Esophagus (tissue), 2 donors: ENCODE measurements around the gene POLR1C. TPM values are rescaled to one million over a fixed set of nuclear protein-coding genes. Genes with fewer than 3 reads are reported as not detected.
"Not testable (repeated sequence)": the region's sequence is repeated elsewhere in the genome, so short reads cannot be mapped to it uniquely, and the experiment has no call there.

Source experiments
- H3K27ac ChIP-seq, 2 donors: one replicate each; pipeline ENCODE4 v1.5.1; 2013; ENCODE audit warnings: low read depth in 2 of 2, mild to moderate bottlenecking in 2 of 2, inconsistent platforms in 1 of 2, low read length in 1 of 2, moderate library complexity in 1 of 2
- H3K27me3 ChIP-seq, 2 donors: one replicate each; pipeline ENCODE4 v1.6.1; 2013; ENCODE audit warnings: low read length in 2 of 2, control low read depth in 1 of 2, mild to moderate bottlenecking in 1 of 2; ENCODE audit not compliant: insufficient read depth in 2 of 2, control insufficient read depth in 1 of 2
- H3K36me3 ChIP-seq, 2 donors: one replicate each; pipeline ENCODE4 v1.6.1; 2013; ENCODE audit warnings: low read length in 1 of 2; ENCODE audit not compliant: control insufficient read depth in 2 of 2, insufficient read depth in 2 of 2
- H3K4me1 ChIP-seq, 2 donors: one replicate each; pipeline ENCODE4 v1.6.1; 2013; ENCODE audit warnings: low read length in 1 of 2; ENCODE audit not compliant: control insufficient read depth in 2 of 2, insufficient read depth in 2 of 2
- H3K4me3 ChIP-seq, 2 donors: one replicate each; pipeline ENCODE4 v1.5.1; 2013; ENCODE audit warnings: low read length in 2 of 2, mild to moderate bottlenecking in 2 of 2, low read depth in 1 of 2, moderate library complexity in 1 of 2
- H3K9me3 ChIP-seq, 2 donors: one replicate each; pipeline ENCODE4 v1.6.1; 2013; ENCODE audit warnings: mild to moderate bottlenecking in 2 of 2, low read depth in 1 of 2, low read length in 1 of 2, moderate library complexity in 1 of 2; ENCODE audit not compliant: control insufficient read depth in 2 of 2, insufficient read depth in 1 of 2
- WGBS, 2 donors: extraction: QIAGEN DNeasy Blood & Tissue Kit; methylation state at CpG; one replicate each; pipeline ENCODE4 v1.1.7; 2013; 5-methylcytosine and 5-hydroxymethylcytosine counted together
- polyA plus RNA-seq, 2 donors: library from polyadenylated mRNA; stranded (reverse); fragments of 200-250 nt; gene quantifications; one replicate each; pipeline ENCODE4 v1.2.3, GENCODE V29; 2013
- donor health status: healthy with polysubstance abuse.
- donor health status: Bipolar disorder and iron deficiency.

POLR1C gene
- polyA plus RNA-seq, 2 donors, result 21.5 to 38.9 TPM

DNA sequence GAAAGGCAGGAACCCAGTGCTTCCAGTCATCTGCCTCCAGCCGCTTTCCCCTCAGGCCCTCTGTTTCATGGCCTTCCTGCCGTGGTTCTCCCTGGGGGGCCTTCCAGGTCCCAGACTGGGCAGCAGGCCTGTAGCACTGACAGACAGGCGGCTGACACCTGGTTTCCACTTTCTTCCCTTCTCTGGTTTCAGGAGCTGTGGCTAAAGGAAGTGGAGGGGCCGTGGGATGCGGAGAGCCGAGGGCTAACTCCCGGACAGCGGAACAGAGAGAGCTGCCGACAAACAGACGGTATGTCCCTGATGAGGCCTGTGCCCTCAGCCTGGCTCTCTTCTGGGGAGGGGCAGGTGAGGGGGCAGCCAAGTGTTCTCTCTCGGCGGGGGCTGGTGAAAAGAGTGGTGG lies 19.2 kb upstream of the POLR1C start:
- Histone ChIP-seq H3K27ac (no peak overlapping the region), H3K36me3 (peaks cover 12 to 39% of the 10 kb centered on the region in 2 donors)
- whole genome bisulfite sequencing, 2 donors, result 92 to 93% methylated on average over 12 of the region's 12 CpGs

DNA sequence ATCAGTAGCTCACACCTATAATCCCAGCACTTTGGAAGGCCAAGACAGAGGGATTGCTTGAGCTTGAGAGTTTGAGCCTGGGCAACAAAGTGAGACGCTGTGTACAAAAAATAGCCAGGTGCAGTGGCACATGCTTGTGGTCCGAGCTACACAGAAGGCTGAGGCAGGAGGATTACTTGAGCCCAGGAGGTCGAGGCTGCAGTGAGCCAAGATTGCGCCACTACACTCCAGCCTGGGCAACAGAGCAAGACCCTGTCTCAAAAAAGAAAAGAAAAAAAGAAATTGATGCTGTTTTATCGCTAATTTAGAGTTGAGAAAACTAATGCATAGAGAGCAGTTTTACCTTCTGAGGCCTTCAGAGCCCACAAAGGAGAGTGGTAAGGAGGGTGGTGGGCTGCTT lies 18.6 kb upstream of the POLR1C start:
- Histone ChIP-seq H3K4me1 (peaks cover 4 to 23% of the 10 kb centered on the region in 2 donors), H3K36me3 (peaks cover 12 to 45% of the 10 kb centered on the region in 2 donors)
- H3K27me3 ChIP-seq, H3K27ac ChIP-seq, H3K4me3 ChIP-seq, H3K9me3 ChIP-seq: not testable (repeated sequence)
- 94 to 95% methylated on average over 5 of the region's 5 CpGs for WGBS, 2 donors

More for the DNA sequence above, 19.2 kb upstream of the POLR1C start:
- Histone ChIP-seq H3K4me3 (no peak overlapping the region), H3K27me3 (no peaks in the 10 kb centered on the region), H3K9me3 (no peaks in the 10 kb centered on the region), H3K4me1 (peaks cover 4 to 23% of the 10 kb centered on the region in 2 donors)

DNA sequence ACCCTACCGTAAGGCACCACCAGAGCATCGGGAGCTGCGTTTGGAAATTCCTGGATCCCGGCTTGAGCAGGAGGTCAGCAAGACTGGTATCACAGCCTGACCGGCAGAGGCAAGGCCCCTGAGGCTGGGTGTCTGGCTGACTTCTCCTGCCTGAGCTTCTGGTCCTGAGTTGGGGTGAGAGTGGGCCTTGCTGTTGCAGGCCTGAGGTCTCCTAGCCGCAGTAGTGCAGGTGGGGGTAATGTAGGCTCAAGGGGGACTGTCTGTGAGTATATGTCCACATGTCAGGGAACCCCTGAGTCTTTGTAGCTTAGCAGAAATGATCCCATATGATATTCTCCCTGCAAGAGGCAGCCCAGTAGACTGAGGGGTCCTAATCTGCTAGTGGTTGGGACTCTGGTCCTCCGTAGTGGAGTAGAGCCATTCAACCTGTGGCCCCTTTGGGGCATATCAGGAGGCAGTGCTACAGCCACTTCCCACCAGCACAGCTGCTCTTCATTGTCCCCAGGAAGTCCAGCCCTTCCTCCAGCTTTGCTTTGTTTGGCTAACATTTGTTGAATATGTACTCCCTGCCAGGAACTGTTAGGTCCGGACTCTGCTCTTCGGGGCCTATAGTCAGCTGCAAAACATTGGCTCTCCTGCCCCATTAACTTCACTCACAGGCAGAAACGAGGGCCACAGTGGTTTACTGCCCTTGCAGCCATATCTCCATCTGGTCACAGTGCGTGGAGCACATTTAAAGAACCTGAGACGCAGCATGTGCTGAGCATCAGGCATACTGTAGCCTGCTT lies 17.7 kb upstream of the POLR1C start:
- Histone ChIP-seq H3K4me3 (no peak overlapping the region), H3K4me1 (peaks cover 4 to 21% of the 10 kb centered on the region in 2 donors), H3K9me3 (peaks cover 0 to 2% of the 10 kb centered on the region in 2 donors), H3K36me3 (peaks cover 12 to 51% of the 10 kb centered on the region in 2 donors), H3K27me3 (no peaks in the 10 kb centered on the region), H3K27ac (no peak overlapping the region)
- 81 to 82% methylated on average over 12 of the region's 12 CpGs for WGBS, 2 donors

DNA sequence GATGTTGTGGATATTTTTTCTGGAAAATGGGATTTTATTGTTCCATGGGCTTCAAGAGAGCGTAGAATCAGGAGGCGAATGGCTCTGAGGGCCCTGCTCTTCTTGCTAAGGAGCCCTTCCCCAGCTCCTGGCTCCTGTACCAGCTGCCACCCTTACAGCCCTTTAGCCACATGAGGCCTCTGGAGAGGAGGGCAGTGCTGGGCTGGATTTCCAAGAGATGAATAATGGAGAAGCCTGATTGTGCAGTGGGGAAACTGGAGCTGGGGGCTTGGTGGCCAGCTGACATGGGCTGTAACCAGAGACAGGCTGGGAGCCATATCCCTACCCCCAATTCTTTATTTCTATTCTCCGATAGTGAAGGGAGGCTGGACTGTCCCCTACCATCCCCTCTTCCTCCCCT lies 16.0 kb upstream of the POLR1C start:
- Histone ChIP-seq H3K27me3 (no peaks in the 10 kb centered on the region), H3K4me3 (no peak overlapping the region), H3K4me1 (peaks cover 4 to 7% of the 10 kb centered on the region in 2 donors), H3K9me3 (peaks cover 0 to 2% of the 10 kb centered on the region in 2 donors), H3K36me3 (peaks cover 12 to 65% of the 10 kb centered on the region in 2 donors), H3K27ac (no peak overlapping the region)
- 98% methylated on average over 3 of the region's 3 CpGs for WGBS, 2 donors

DNA sequence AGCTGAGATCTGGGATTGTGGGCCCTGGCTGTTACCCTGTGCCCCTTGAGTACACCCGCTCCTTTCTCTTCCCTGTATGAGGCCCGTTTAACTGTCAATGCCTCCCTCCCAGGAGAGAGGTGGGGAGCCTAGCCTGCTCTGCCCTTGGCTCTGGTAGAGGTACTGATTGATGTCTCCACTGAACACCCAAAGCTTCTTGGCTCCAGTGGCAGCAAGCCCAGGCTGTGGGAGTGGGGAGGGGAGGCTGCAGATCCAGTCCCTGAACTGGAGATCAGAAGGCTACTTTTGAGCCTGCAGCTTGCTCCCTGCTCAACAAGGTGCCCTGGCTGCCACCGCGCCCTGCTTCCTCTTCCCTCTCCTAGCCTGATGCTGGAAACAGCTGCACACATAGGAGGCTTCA lies 14.2 kb upstream of the POLR1C start:
- Histone ChIP-seq H3K27me3 (no peaks in the 10 kb centered on the region), H3K27ac (no peak overlapping the region), H3K36me3 (peaks cover 12 to 65% of the 10 kb centered on the region in 2 donors), H3K4me1 (peaks cover 0 to 2% of the 10 kb centered on the region in 2 donors), H3K9me3 (peaks cover 0 to 2% of the 10 kb centered on the region in 2 donors), H3K4me3 (no peak overlapping the region)
- WGBS, 2 donors, result 64 to 75% methylated on average over 4 of the region's 4 CpGs

DNA sequence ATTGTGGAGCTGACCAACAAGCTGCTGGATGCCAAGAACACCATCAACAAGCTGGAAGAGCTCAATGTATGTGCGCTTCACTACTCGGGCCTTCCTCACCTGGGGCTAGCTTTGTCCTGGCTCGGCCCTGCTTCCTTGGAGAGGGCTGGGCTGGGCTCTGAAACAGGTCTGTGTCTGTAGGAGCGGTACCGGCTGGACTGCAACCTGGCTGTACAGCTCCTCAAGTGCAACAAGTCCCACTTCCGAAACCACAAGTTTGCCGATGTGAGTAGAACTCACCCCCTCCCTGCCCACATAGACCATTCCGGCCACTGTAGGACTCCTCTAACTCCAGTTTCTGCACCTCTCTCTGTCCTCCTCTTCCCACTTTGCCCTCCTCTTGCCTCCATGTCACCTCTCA lies 13.4 kb upstream of the POLR1C start:
- no peak overlapping the region for H3K27ac ChIP-seq
- peaks cover 0 to 2% of the 10 kb centered on the region in 2 donors for H3K4me1 ChIP-seq
- peaks cover 12 to 62% of the 10 kb centered on the region in 2 donors for H3K36me3 ChIP-seq
- H3K27me3 ChIP-seq, result no peaks in the 10 kb centered on the region
- H3K9me3 ChIP-seq, result peaks cover 0 to 2% of the 10 kb centered on the region in 2 donors
- H3K4me3 ChIP-seq, result no peak overlapping the region
- WGBS, 2 donors, result 85 to 87% methylated on average over 8 of the region's 8 CpGs

DNA sequence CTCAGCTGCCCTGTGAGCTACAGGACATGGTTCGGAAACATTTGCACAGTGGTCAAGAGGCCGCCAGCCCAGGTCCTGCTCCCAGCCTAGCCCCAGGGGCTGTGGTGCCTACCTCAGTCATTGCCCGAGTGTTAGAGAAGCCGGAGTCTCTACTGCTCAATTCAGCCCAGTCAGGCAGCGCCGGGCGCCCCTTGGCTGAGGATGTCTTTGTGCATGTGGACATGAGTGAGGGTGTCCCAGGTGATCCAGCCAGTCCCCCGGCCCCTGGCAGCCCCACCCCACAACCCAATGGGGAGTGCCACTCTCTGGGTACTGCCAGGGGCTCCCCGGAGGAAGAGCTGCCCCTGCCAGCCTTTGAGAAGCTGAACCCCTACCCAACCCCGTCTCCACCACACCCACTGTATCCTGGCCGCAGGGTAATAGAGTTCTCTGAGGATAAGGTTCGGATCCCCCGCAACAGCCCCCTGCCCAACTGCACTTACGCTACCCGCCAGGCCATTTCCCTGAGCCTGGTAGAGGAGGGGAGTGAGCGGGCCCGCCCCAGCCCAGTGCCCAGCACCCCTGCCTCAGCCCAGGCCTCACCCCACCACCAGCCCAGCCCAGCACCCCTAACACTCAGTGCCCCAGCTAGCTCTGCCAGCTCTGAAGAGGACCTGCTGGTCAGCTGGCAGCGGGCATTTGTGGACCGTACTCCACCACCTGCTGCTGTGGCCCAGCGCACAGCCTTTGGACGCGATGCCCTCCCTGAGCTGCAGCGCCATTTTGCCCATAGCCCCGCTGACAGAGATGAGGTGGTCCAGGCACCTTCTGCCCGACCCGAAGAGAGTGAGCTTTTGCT lies 11.9 kb upstream of the POLR1C start:
- Histone ChIP-seq H3K27me3 (no peaks in the 10 kb centered on the region), H3K9me3 (peaks cover 0 to 2% of the 10 kb centered on the region in 2 donors), H3K36me3 (peaks cover 4 to 47% of the 10 kb centered on the region in 2 donors), H3K4me3 (no peak overlapping the region), H3K4me1 (peaks cover 0 to 5% of the 10 kb centered on the region in 2 donors), H3K27ac (no peak overlapping the region)
- 92% methylated on average over 26 of the region's 26 CpGs for WGBS, 2 donors

DNA sequence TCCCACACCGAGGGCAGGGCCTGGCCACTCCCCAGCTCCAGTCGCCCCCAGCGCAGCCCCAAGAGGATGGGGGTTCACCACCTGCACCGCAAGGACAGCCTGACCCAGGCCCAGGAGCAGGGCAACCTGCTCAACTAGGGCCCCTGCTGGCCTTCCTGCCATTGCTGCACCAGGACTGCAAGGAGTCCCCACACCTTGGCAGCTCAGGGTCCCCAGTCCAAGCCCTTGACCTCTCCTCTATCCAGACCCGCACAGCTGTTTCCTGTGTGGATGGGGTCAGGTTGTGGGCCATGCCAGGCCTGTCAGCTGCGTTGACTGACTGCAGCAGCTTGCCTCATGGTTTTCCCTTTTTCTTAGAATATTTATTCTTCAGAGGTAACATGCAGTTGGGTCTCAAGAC lies 11.2 kb upstream of the POLR1C start:
- Histone ChIP-seq H3K27ac (no peak overlapping the region), H3K36me3 (peaks cover 4 to 40% of the 10 kb centered on the region in 2 donors), H3K4me1 (peaks cover 0 to 11% of the 10 kb centered on the region in 2 donors), H3K9me3 (peaks cover 0 to 2% of the 10 kb centered on the region in 2 donors), H3K27me3 (no peaks in the 10 kb centered on the region), H3K4me3 (no peak overlapping the region)
- WGBS, 2 donors, result 68 to 71% methylated on average over 6 of the region's 6 CpGs

DNA sequence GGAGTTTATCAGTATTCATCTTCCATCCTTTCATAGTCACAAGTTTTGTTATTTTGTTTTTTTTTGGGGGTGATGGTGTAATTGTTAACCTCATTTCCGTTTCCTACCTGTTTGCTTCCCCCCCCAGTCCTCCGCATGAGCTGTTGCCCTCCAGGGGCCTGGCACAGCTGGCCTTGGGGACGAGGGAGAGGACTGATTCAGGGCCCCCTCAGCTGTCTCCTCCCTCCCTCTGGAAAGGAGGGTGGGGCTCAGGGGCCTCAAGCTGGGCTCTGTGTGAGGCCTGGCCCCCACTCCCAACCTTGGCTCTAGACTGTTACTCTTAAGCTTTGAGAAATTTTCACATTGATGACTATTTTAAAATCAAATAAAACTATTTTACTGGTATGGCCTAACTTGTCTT lies 10.7 kb upstream of the POLR1C start:
- peaks cover 0 to 13% of the 10 kb centered on the region in 2 donors for H3K4me1 ChIP-seq
- H3K9me3 ChIP-seq, result peaks cover 0 to 2% of the 10 kb centered on the region in 2 donors
- peaks cover under 1 to 36% of the 10 kb centered on the region in 2 donors for H3K36me3 ChIP-seq
- H3K4me3 ChIP-seq, result no peak overlapping the region
- H3K27me3 ChIP-seq, result no peaks in the 10 kb centered on the region
- no peak overlapping the region for H3K27ac ChIP-seq
- 60 to 73% methylated on average over 3 of the region's 3 CpGs for WGBS, 2 donors
